Activated B cell treated with CpG ODN at 0.5 μM for 24 hours (primary cell): ENCODE results near the gene EFCAB12. TPM values are rescaled to one million over a fixed set of nuclear protein-coding genes. Genes with fewer than 3 reads are reported as not detected.
"Not testable (repeated sequence)": the region's sequence is repeated elsewhere in the genome, so short reads cannot be mapped to it uniquely, and the experiment has no call there.

Experiments
- ATAC-seq: fragments of 200-7000 bp; cut with Tn5 transposase; one replicate; pipeline ENCODE4 v1.10.0; 2021; ENCODE audit warnings: low read depth, mild to moderate bottlenecking, moderate library complexity
- CTCF ChIA-PET: fragments of 350-600 bp; sonication (Branson Sonifier 250); formaldehyde crosslinking; loops from one replicate; lab custom pipeline; 2021; ENCODE audit warnings: antibody characterized with exemption; lab: Charles Lee
- POLR2A ChIA-PET: fragments of 350-600 bp; sonication (Branson Sonifier 250); formaldehyde crosslinking; loops from one replicate; lab custom pipeline; 2021; ENCODE audit warnings: antibody characterized with exemption; lab: Charles Lee
- DNase-seq: peaks from one replicate; pipeline ENCODE4 v3.0.0; 2022
- H3K27ac Mint-ChIP-seq: one replicate; pipeline ENCODE4 v1.8.0; 2020; ENCODE audit warnings: mixed read lengths
- H3K27me3 Mint-ChIP-seq: one replicate; pipeline ENCODE4 v1.8.0; 2021; ENCODE audit warnings: mixed read lengths
- H3K36me3 Mint-ChIP-seq: one replicate; pipeline ENCODE4 v1.8.0; 2021; ENCODE audit warnings: low read depth, mixed read lengths
- H3K4me1 Mint-ChIP-seq: one replicate; pipeline ENCODE4 v1.8.0; 2021; ENCODE audit warnings: mixed read lengths
- H3K4me3 Mint-ChIP-seq: one replicate; pipeline ENCODE4 v1.8.0; 2020; ENCODE audit warnings: mild to moderate bottlenecking, mixed read lengths
- H3K9me3 Mint-ChIP-seq: one replicate; pipeline ENCODE4 v1.8.0; 2020; ENCODE audit warnings: mixed read lengths
- CTCF ChIP-seq: fragments of 200-600 bp; IDR thresholded peaks from one replicate; pipeline ENCODE4 v1.8.0; 2022; ENCODE audit warnings: antibody characterized with exemption, mild to moderate bottlenecking
- intact Hi-C: fragments of 100-400 bp; cut with micrococcal nuclease; formaldehyde crosslinking; loops from one replicate; pipeline ENCODE4 v1.15.1; 2024
- total RNA-seq: library from RNA; stranded (reverse); gene quantifications from 2 replicates; pipeline ENCODE4 v1.2.3, GENCODE V29; 2022

EFCAB12 gene
- total RNA-seq, 1 donor from 2014 or later: 1.8 TPM

GRCh38 chr3:129393271-129393670 lies 35.2 kb downstream of the EFCAB12 start:
- no peak for ATAC-seq
- TF ChIP-seq CTCF: no peak
- intact Hi-C loops: loop anchor here (10.0 kb wide), 1 partner anchor 1798 kb away; the partner anchor contains the start of genes MCM2 and TPRA1
- Mint-ChIP-seq H3K27me3 (no peaks in the 10 kb centered on the region), H3K9me3 (no peaks in the 10 kb centered on the region), H3K27ac (no peak overlapping the region), H3K36me3 (peaks cover 75% of the 10 kb centered on the region), H3K4me1 (peaks cover 19% of the 10 kb centered on the region), H3K4me3 (no peak overlapping the region)
- DNase-seq: no peak
- POLR2A ChIA-PET: no interaction called here
- CTCF ChIA-PET: no interaction called here

- peaks cover 82% of the 10 kb centered on the region for H3K36me3 Mint-ChIP-seq
These were observed 36.1 kb downstream of the EFCAB12 start for GRCh38 chr3:129392106-129392887.

GRCh38 chr3:129391583-129391982 lies 36.9 kb downstream of the EFCAB12 start:
- H3K4me1 Mint-ChIP-seq, H3K9me3 Mint-ChIP-seq, H3K4me3 Mint-ChIP-seq, POLR2A ChIA-PET, ATAC-seq, DNase-seq, CTCF ChIA-PET, H3K27me3 Mint-ChIP-seq, H3K27ac Mint-ChIP-seq: not testable (repeated sequence)
- peaks cover 82% of the 10 kb centered on the region for H3K36me3 Mint-ChIP-seq
- intact Hi-C loops: loop anchor here (10.0 kb wide), 1 partner anchor 1797 kb away; the partner anchor contains the start of genes MCM2 and TPRA1

More at GRCh38 chr3:129392106-129392887, 36.1 kb downstream of the EFCAB12 start:
- H3K27ac Mint-ChIP-seq, ATAC-seq, DNase-seq, CTCF ChIA-PET, POLR2A ChIA-PET, H3K4me3 Mint-ChIP-seq, H3K9me3 Mint-ChIP-seq, H3K27me3 Mint-ChIP-seq: not testable (repeated sequence)
- intact Hi-C loops: loop anchor here (10.0 kb wide), 1 partner anchor 1797 kb away; the partner anchor contains the start of genes MCM2 and TPRA1
- H3K4me1 Mint-ChIP-seq: peaks cover 11% of the 10 kb centered on the region

- Mint-ChIP-seq H3K36me3 (peaks cover 73% of the 10 kb centered on the region), H3K27me3 (no peaks in the 10 kb centered on the region), H3K27ac (no peak overlapping the region), H3K4me3 (no peak overlapping the region), H3K4me1 (no peaks in the 10 kb centered on the region), H3K9me3 (no peaks in the 10 kb centered on the region)
- POLR2A ChIA-PET: no interaction called here
- ATAC-seq (no peak), DNase-seq (no peak)
- intact Hi-C loops: no loop called here
- TF ChIP-seq CTCF: no peak
- CTCF ChIA-PET: no interaction called here
These were observed 38.9 kb downstream of the EFCAB12 start for GRCh38 chr3:129389572-129389937.

- H3K27ac Mint-ChIP-seq, CTCF ChIA-PET, ATAC-seq: not testable (repeated sequence)
These were observed 39.5 kb downstream of the EFCAB12 start for GRCh38 chr3:129388791-129389571.

GRCh38 chr3:129387487-129387886 lies 40.9 kb downstream of the EFCAB12 start:
- H3K4me1 Mint-ChIP-seq: no peaks in the 10 kb centered on the region
- no peak for ATAC-seq
- TF ChIP-seq CTCF: no peak
- no peak overlapping the region for H3K4me3 Mint-ChIP-seq
- no peak for DNase-seq
- ChIA-PET POLR2A (no interaction called here), CTCF (no interaction called here)
- H3K9me3 Mint-ChIP-seq: no peaks in the 10 kb centered on the region
- no peaks in the 10 kb centered on the region for H3K27me3 Mint-ChIP-seq
- peaks cover 60% of the 10 kb centered on the region for H3K36me3 Mint-ChIP-seq
- no peak overlapping the region for H3K27ac Mint-ChIP-seq
- intact Hi-C loops: no loop called here

More at GRCh38 chr3:129388791-129389571, 39.5 kb downstream of the EFCAB12 start:
- POLR2A ChIA-PET: interaction anchor here (0.6 kb wide), 1 partner anchor 65 kb away, joined by 5 read pairs; no protein-coding TSS in a partner anchor
- intact Hi-C loops, DNase-seq, H3K27me3 Mint-ChIP-seq, H3K4me1 Mint-ChIP-seq, H3K9me3 Mint-ChIP-seq, H3K4me3 Mint-ChIP-seq: not testable (repeated sequence)
- peaks cover 70% of the 10 kb centered on the region for H3K36me3 Mint-ChIP-seq
